GM12878 (cell line): ENCODE results near the gene NR1D2.

Source experiments
- EZH2 ChIP-seq: IDR thresholded peaks from 2 replicates; pipeline ENCODE4 v1.6.1; 2012; ENCODE audit warnings: low read depth, mild to moderate bottlenecking, control low read depth, inconsistent platforms, low read length, borderline replicate concordance; ENCODE audit not compliant: control insufficient read depth
- POLR2A ChIP-seq: IDR thresholded peaks from 2 replicates; pipeline ENCODE4 v1.6.1; 2011; ENCODE audit warnings: low read depth, mild to moderate bottlenecking, low read length
- STAT3 ChIP-seq: IDR thresholded peaks from 2 replicates; pipeline ENCODE4 v1.6.1; 2011; ENCODE audit warnings: low read depth, low read length, improper control_type of control experiment
- TF ChIP-seq, protein P1 (sequence below): IDR thresholded peaks from 2 replicates; pipeline ENCODE4 v1.6.1; 2012; ENCODE audit warnings: low read depth, low read length, improper control_type of control experiment
- TF ChIP-seq, protein P2 (sequence below): fragments of 450-650 bp; formaldehyde crosslinking; IDR thresholded peaks from 2 replicates; pipeline ENCODE4 v1.5.0; 2022; ENCODE audit warnings: mild to moderate bottlenecking, missing genetic modification characterization

- TF ChIP-seq, protein P1, sequence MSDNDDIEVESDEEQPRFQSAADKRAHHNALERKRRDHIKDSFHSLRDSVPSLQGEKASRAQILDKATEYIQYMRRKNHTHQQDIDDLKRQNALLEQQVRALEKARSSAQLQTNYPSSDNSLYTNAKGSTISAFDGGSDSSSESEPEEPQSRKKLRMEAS, result no peak
- TF ChIP-seq POLR2A (no peak), STAT3 (no peak), EZH2 (no peak)
- TF ChIP-seq, protein P2, sequence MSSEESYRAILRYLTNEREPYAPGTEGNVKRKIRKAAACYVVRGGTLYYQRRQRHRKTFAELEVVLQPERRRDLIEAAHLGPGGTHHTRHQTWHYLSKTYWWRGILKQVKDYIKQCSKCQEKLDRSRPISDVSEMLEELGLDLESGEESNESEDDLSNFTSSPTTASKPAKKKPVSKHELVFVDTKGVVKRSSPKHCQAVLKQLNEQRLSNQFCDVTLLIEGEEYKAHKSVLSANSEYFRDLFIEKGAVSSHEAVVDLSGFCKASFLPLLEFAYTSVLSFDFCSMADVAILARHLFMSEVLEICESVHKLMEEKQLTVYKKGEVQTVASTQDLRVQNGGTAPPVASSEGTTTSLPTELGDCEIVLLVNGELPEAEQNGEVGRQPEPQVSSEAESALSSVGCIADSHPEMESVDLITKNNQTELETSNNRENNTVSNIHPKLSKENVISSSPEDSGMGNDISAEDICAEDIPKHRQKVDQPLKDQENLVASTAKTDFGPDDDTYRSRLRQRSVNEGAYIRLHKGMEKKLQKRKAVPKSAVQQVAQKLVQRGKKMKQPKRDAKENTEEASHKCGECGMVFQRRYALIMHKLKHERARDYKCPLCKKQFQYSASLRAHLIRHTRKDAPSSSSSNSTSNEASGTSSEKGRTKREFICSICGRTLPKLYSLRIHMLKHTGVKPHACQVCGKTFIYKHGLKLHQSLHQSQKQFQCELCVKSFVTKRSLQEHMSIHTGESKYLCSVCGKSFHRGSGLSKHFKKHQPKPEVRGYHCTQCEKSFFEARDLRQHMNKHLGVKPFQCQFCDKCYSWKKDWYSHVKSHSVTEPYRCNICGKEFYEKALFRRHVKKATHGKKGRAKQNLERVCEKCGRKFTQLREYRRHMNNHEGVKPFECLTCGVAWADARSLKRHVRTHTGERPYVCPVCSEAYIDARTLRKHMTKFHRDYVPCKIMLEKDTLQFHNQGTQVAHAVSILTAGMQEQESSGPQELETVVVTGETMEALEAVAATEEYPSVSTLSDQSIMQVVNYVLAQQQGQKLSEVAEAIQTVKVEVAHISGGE, result no peak
Observed at GRCh38 chr3:23932571-23932970, 12.5 kb upstream of the NR1D2 start.
